Heart left ventricle (tissue), 13 donors: Measurements from ENCODE around the gene FAM168B.

Experiments used
- POLR2A ChIP-seq, 2 donors: fragments of 450-650 bp; IDR thresholded peaks; one replicate each; pipeline ENCODE4 v1.6.1; 2017; ENCODE audit warnings: antibody characterized with exemption in 2 of 2, mild to moderate bottlenecking in 2 of 2, moderate library complexity in 2 of 2
- TF ChIP-seq, protein P1 (sequence below), 12 donors: fragments of 200-600 bp; sonication (generic) in 4 of 12; IDR thresholded peaks; one replicate each; pipeline versions ENCODE4 v1.5.0 to v1.8.0; 2018 to 2022; ENCODE audit warnings: antibody characterized with exemption in 12 of 12, mild to moderate bottlenecking in 5 of 12
- donor health status: ischemic (EF 13 %, LVEDD 7.1; RV severe dilation, severe dysfunction).
- donor health status: DM: no; HTN: yes; CAD: no.
- donor health status: DM: no; HTN: no; CAD: no.
- donor health status: ischemic (EF 25% LVEDD 6.9; RV normal size, moderate dysfunction).
- donor health status: ischemic (EF 25% LVEDD 5.7; RV mildly dilated, moderate dysfunction).
- donor health status: ischemic (EF 35%, LVEDD 5.7; RV mildly dilated, moderate dysfunction).
- donor health status: nonischemic (EF 11% LVEDD 7.7; RV severe dilation, severe dysfunction).
- donor health status: DM: yes; HTN: yes; CAD: no.
- donor health status: PGD.
- donor health status: ischemic (EF 29% LVEDD 5.4; RV normal size, mild dysfunction).
- donor health status: nonischemic (EF 23%, LVEDD 6.1; RV moderate dilation, normal function).

DNA sequence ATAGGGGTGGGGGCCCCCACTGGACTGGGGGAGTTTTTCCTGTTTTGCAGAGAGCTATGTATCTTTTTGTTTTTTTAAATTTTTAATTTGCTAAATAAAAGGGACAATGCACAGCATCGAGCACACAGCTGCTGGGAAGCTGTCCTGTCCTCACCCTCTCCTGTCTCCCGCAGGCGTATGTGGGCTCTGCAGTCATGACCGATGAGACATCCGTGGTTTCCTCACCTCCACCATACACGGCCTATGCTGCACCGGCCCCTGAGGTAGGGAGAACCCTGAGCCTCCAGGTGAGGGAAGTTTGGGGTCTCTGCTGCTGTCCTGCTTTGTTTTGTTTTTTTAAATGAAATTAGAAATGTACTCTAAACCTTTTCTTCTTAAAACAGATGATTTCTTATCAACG lies 39.5 kb upstream of the FAM168B start:
- TF ChIP-seq POLR2A (IDR thresholded peaks at IDR 0.05): no peak
- TF ChIP-seq, protein P1, sequence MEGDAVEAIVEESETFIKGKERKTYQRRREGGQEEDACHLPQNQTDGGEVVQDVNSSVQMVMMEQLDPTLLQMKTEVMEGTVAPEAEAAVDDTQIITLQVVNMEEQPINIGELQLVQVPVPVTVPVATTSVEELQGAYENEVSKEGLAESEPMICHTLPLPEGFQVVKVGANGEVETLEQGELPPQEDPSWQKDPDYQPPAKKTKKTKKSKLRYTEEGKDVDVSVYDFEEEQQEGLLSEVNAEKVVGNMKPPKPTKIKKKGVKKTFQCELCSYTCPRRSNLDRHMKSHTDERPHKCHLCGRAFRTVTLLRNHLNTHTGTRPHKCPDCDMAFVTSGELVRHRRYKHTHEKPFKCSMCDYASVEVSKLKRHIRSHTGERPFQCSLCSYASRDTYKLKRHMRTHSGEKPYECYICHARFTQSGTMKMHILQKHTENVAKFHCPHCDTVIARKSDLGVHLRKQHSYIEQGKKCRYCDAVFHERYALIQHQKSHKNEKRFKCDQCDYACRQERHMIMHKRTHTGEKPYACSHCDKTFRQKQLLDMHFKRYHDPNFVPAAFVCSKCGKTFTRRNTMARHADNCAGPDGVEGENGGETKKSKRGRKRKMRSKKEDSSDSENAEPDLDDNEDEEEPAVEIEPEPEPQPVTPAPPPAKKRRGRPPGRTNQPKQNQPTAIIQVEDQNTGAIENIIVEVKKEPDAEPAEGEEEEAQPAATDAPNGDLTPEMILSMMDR (IDR thresholded peaks at IDR 0.05): no peak
